ENCODE measurements around the gene EMX1. TPM values are rescaled to one million over a fixed set of nuclear protein-coding genes. Genes with fewer than 3 reads are reported as not detected.

EMX1 gene
- total RNA-seq, 2 donors from 2014 or later: 0.31 TPM; not detected in 1

DNA sequence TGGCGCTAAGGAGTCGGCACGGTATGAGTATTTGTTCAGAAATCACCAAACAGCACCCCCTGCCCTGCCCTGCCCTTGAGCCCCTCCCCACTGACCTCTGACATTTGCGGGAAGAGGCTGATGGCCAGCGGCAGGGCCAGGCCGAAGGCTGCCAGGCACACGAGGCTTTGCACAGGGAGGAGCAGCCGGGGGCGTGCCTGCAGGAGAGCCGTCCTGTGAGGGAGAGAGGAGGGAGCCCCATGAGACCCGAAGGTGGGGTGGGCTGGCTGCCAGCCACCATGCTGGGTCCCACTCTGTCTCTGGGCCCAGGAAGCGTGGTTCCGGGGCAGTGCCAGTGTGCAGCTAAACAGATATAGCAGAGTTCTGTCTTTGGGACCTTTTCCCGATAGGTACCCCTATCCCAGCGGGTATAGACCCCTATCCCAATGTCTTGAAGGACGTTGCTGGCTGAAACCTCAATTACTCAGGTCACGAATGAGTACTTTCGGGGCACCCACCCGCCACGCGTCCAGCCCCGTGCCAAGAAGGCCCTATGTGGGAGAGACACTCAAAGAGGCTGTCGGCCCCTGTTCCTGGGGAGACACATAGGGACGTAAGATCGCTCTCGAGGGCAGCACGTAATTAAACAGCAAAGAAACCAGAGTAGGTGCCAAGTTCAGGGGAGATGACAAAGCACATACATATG lies 43.9 kb downstream of the EMX1 start:
- DNase-seq (ENCODE audit: low spot score): no peak
- H3K9me3 ChIP-seq: no peaks in the 10 kb centered on the region

GRCh38 chr2:72961853-72962468 lies 44.6 kb downstream of the EMX1 start:
- Histone ChIP-seq H3K9me3 (no peaks in the 10 kb centered on the region), H3K27me3 (no peaks in the 10 kb centered on the region), H3K4me3 (no peak overlapping the region), H3K36me3 (no peaks in the 10 kb centered on the region), H3K27ac (no peak overlapping the region), H3K4me1 (no peaks in the 10 kb centered on the region)
- DNase-seq (ENCODE audit: low spot score): no peak
- TF ChIP-seq, protein P1, sequence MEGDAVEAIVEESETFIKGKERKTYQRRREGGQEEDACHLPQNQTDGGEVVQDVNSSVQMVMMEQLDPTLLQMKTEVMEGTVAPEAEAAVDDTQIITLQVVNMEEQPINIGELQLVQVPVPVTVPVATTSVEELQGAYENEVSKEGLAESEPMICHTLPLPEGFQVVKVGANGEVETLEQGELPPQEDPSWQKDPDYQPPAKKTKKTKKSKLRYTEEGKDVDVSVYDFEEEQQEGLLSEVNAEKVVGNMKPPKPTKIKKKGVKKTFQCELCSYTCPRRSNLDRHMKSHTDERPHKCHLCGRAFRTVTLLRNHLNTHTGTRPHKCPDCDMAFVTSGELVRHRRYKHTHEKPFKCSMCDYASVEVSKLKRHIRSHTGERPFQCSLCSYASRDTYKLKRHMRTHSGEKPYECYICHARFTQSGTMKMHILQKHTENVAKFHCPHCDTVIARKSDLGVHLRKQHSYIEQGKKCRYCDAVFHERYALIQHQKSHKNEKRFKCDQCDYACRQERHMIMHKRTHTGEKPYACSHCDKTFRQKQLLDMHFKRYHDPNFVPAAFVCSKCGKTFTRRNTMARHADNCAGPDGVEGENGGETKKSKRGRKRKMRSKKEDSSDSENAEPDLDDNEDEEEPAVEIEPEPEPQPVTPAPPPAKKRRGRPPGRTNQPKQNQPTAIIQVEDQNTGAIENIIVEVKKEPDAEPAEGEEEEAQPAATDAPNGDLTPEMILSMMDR (IDR thresholded peaks at IDR 0.05): no peak

More for the DNA sequence above, 43.9 kb downstream of the EMX1 start:
- Histone ChIP-seq H3K4me1 (no peaks in the 10 kb centered on the region), H3K27ac (no peak overlapping the region), H3K4me3 (no peak overlapping the region), H3K36me3 (no peaks in the 10 kb centered on the region), H3K27me3 (no peaks in the 10 kb centered on the region)
- TF ChIP-seq, protein P1 (IDR thresholded peaks at IDR 0.05): no peak

- no peaks in the 10 kb centered on the region for H3K36me3 ChIP-seq
- no peak for DNase-seq (ENCODE audit: low spot score)
Observed at GRCh38 chr2:72962911-72963310, 45.6 kb downstream of the EMX1 start.

GRCh38 chr2:72963423-72964145 lies 46.3 kb downstream of the EMX1 start:
- TF ChIP-seq, protein P1 (IDR thresholded peaks at IDR 0.05): no peak

More at GRCh38 chr2:72962911-72963310, 45.6 kb downstream of the EMX1 start:
- TF ChIP-seq, protein P1 (IDR thresholded peaks at IDR 0.05): no peak
- H3K27me3 ChIP-seq: no peaks in the 10 kb centered on the region
- no peak overlapping the region for H3K27ac ChIP-seq
- H3K4me1 ChIP-seq: no peaks in the 10 kb centered on the region
- H3K4me3 ChIP-seq: no peak overlapping the region
- no peaks in the 10 kb centered on the region for H3K9me3 ChIP-seq

DNA sequence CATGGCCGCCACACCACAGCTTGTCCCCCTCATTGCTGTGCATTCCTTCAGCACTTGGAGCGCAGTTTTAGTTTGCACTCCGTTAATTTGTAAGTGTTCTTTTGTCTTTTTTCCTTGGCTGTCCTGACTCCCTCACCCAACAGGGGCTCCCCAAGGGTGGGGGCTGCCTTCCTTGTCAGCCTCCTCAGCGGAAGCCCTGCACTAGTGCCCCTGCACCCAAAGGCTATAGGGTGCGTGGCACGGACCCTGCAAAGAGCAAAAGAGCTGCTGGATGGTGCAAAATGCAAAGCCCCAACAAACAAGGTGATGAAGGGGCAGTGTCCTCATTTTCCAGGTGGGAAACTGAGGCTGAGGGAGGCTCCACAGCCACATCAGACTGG lies 46.8 kb downstream of the EMX1 start:
- Histone ChIP-seq H3K9me3 (no peaks in the 10 kb centered on the region), H3K27me3 (no peaks in the 10 kb centered on the region), H3K27ac (no peak overlapping the region), H3K36me3 (no peaks in the 10 kb centered on the region), H3K4me1 (no peaks in the 10 kb centered on the region), H3K4me3 (no peak overlapping the region)
- TF ChIP-seq, protein P1 (IDR thresholded peaks at IDR 0.05): no peak
- no peak for DNase-seq (ENCODE audit: low spot score)

More at GRCh38 chr2:72963423-72964145, 46.3 kb downstream of the EMX1 start:
- H3K9me3 ChIP-seq: no peaks in the 10 kb centered on the region
- no peak for DNase-seq (ENCODE audit: low spot score)
- no peaks in the 10 kb centered on the region for H3K4me1 ChIP-seq
- no peaks in the 10 kb centered on the region for H3K27me3 ChIP-seq
- H3K36me3 ChIP-seq: no peaks in the 10 kb centered on the region
- H3K27ac ChIP-seq: no peak overlapping the region
- H3K4me3 ChIP-seq: no peak overlapping the region

Measured in right atrium auricular region (tissue), 2 donors.